PFSK-1 (cell line): ENCODE measurements around the gene KCTD5.

Experiments
- POLR2AphosphoS5 ChIP-seq: IDR thresholded peaks from 2 replicates; pipeline ENCODE4 v1.6.1; 2012; ENCODE audit warnings: low read depth, mild to moderate bottlenecking, control low read depth, low read length, moderate library complexity
- SIN3A ChIP-seq: IDR thresholded peaks from 2 replicates; pipeline ENCODE4 v1.6.1; 2012; ENCODE audit warnings: mild to moderate bottlenecking, low read length, moderate library complexity, borderline replicate concordance; ENCODE audit not compliant: insufficient read depth
- TAF1 ChIP-seq: IDR thresholded peaks from 2 replicates; pipeline ENCODE4 v1.6.1; 2012; ENCODE audit warnings: low read length, control low read depth, borderline replicate concordance; ENCODE audit not compliant: insufficient read depth

DNA sequence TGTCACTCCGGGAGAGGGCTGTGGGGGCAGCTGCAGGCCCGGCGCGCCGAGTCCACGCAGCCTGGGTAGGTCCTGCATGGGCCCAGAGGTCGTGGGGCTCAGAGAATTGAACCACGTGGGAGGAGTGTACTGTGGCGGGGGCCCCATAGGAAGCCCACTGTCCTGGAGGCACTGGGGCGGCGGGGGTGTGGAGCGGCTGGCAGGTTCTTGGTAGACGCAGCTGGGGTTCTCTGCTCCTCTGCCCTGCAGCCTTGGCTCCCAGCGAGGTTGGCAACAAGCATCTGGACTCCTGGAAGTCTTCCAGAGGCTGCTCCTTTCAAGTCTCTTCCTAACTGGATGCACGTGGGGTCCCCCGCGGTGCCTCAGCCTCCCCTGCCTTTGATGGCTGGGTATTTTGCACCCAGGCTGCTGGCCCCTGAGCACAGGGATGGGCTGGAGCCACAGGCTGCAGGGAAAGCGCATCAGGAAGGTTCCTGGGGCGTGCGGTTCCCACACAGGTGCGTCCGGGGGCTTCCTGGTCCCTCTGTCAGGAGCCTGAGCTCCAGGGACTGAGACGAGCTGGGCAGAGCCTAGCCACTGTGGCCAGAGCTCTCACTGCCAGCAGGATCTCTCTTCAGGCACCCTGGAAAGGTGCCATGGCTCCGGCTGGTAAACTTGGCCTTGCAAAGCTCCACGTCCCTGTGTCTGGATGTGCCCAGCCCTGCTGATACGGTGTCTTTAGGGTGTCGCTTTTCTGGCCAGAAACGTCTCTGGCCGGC lies 9.3 kb downstream of the KCTD5 start:
- TF ChIP-seq POLR2AphosphoS5: no peak
- TF ChIP-seq SIN3A: no peak
- no peak for TF ChIP-seq TAF1
